GM12872 (cell line): ENCODE measurements around the gene CDC16.

ENCODE experiments used
- CTCF ChIP-seq: IDR thresholded peaks from 3 replicates; pipeline ENCODE4 v1.5.1; 2011; ENCODE audit warnings: low read depth, mild to moderate bottlenecking, low read length, moderate library complexity; ENCODE audit not compliant: insufficient read depth

The CDC16 gene

GRCh38 chr13:114257014-114257413 lies 22.3 kb downstream of the CDC16 start:
- TF ChIP-seq CTCF = no peak

- TF ChIP-seq CTCF = no peak
These were observed 23.9 kb downstream of the CDC16 start for GRCh38 chr13:114258589-114258988.

GRCh38 chr13:114259374-114259773 lies 24.7 kb downstream of the CDC16 start:
- no peak for TF ChIP-seq CTCF

GRCh38 chr13:114259974-114260373 lies 25.3 kb downstream of the CDC16 start:
- TF ChIP-seq CTCF = no peak

- TF ChIP-seq CTCF = no peak
These were observed 26.1 kb downstream of the CDC16 start for GRCh38 chr13:114260814-114261213.

GRCh38 chr13:114261328-114261965 lies 26.8 kb downstream of the CDC16 start:
- TF ChIP-seq CTCF = no peak

GRCh38 chr13:114263578-114263977 lies 28.9 kb downstream of the CDC16 start:
- no peak for TF ChIP-seq CTCF
